Common myeloid progenitor, CD34-positive (primary cell): Measurements from ENCODE around the gene GPR26. TPM values are rescaled to one million over a fixed set of nuclear protein-coding genes. Genes with fewer than 3 reads are reported as not detected.

Experiments used
- CTCF ChIA-PET: fragments of 350-600 bp; sonication (Branson Sonifier 250); formaldehyde crosslinking; loops from one replicate; lab custom pipeline; 2021; ENCODE audit warnings: antibody characterized with exemption; lab: Charles Lee
- POLR2A ChIA-PET: fragments of 350-600 bp; sonication (Branson Sonifier 250); formaldehyde crosslinking; loops from one replicate; lab custom pipeline; 2021; ENCODE audit warnings: antibody characterized with exemption; lab: Charles Lee
- DNase-seq, 3 donors: peaks; one replicate each; pipeline versions ENCODE4 v3.0.0 to v3.0.0-alpha.2; 2013
- H3K27ac ChIP-seq, 2 experiments: 1 replicate in 1 of 2; 2 replicates in 1 of 2; pipeline ENCODE4 v1.7.0; 2013; ENCODE audit warnings: inconsistent platforms in 2 of 2, low read length in 2 of 2, mild to moderate bottlenecking in 2 of 2, low read depth in 1 of 2, moderate library complexity in 1 of 2; ENCODE audit not compliant: severe bottlenecking in 2 of 2, insufficient read depth in 1 of 2, poor library complexity in 1 of 2
- H3K27me3 ChIP-seq, 5 experiments: replicated peaks in 2 of 5; 1 replicate in 3 of 5; 2 replicates in 2 of 5; pipeline versions ENCODE4 v1.6.1 to v1.7.0; 2013; ENCODE audit warnings: low read length in 4 of 5, mild to moderate bottlenecking in 2 of 5, moderate library complexity in 2 of 5, inconsistent platforms in 1 of 5; ENCODE audit not compliant: insufficient read depth in 5 of 5, control insufficient read depth in 4 of 5
- H3K36me3 ChIP-seq, 4 experiments: 1 replicate in 2 of 4; 2 replicates in 2 of 4; pipeline versions ENCODE4 v1.6.1 to v1.7.0; 2013; ENCODE audit warnings: low read length in 3 of 4, control low read depth in 1 of 4, mild to moderate bottlenecking in 1 of 4; ENCODE audit not compliant: control insufficient read depth in 4 of 4, insufficient read depth in 4 of 4
- H3K4me1 ChIP-seq, 4 experiments: 1 replicate in 3 of 4; 2 replicates in 1 of 4; pipeline versions ENCODE4 v1.6.1 to v1.7.1; 2013; ENCODE audit warnings: low read length in 3 of 4, mild to moderate bottlenecking in 3 of 4, control low read depth in 1 of 4, inconsistent platforms in 1 of 4, moderate library complexity in 1 of 4; ENCODE audit not compliant: control insufficient read depth in 4 of 4, insufficient read depth in 4 of 4; ENCODE audit errors: control extremely low read depth in 1 of 4
- H3K4me3 ChIP-seq, 7 experiments: 1 replicate in 4 of 7; 2 replicates in 3 of 7; pipeline versions ENCODE4 v1.5.1 to v1.7.0; 2013; ENCODE audit warnings: mild to moderate bottlenecking in 7 of 7, low read length in 6 of 7, moderate library complexity in 6 of 7, inconsistent platforms in 2 of 7, low read depth in 2 of 7, control low read depth in 1 of 7; ENCODE audit not compliant: insufficient read depth in 4 of 7, control insufficient read depth in 1 of 7; ENCODE audit errors: extremely low read depth in 1 of 7
- H3K9me3 ChIP-seq, 5 experiments: 1 replicate in 4 of 5; 2 replicates in 1 of 5; pipeline versions ENCODE4 v1.6.1 to v1.7.1; 2013; ENCODE audit warnings: low read length in 4 of 5, mild to moderate bottlenecking in 2 of 5, inconsistent platforms in 1 of 5, low read depth in 1 of 5, moderate library complexity in 1 of 5; ENCODE audit not compliant: control insufficient read depth in 4 of 5, insufficient read depth in 2 of 5; ENCODE audit errors: control extremely low read depth in 1 of 5
- WGBS: methylation state at CpG from one replicate; pipeline ENCODE4 v1.1.5; 2013; ENCODE audit not compliant: insufficient coverage; 5-methylcytosine and 5-hydroxymethylcytosine counted together
- polyA plus RNA-seq: library from polyadenylated mRNA; unstranded; fragments of 120-200 nt; gene quantifications from one replicate; pipeline ENCODE4 v1.2.1, GENCODE V29; 2013

The GPR26 gene
- polyA plus RNA-seq = not detected

- ChIA-PET CTCF (no interaction called here), POLR2A (interaction anchor here (0.6 kb wide), 1 partner anchor 14 kb away, joined by 3 read pairs; no protein-coding TSS in a partner anchor)
- Histone ChIP-seq H3K27ac (no peak within 1 kb of the TSS), H3K4me1 (no peaks in the 10 kb centered on the region), H3K9me3 (peaks cover 0 to 19% (median 0%) of the 10 kb centered on the region in 5 experiments), H3K27me3 (peaks cover 0 to 75% (median 22%) of the 10 kb centered on the region in 5 experiments), H3K36me3 (no peaks in the 10 kb centered on the region), H3K4me3 (no peak within 1 kb of the TSS)
- 38% methylated on average over 90 of the region's 101 CpGs for WGBS
- peak in 1 of 3 donors; percentile 2 for DNase-seq
Observed at GRCh38 chr10:123666318-123667236, at the start of gene GPR26. TSS of gene GPR26 (plus strand) at chr10:123666355. CDS start at chr10:123666408, 53 bp downstream.

GRCh38 chr10:123618224-123618623 is 47.9 kb upstream of the GPR26 start:
- H3K4me1 ChIP-seq = no peaks in the 10 kb centered on the region
- no peak for DNase-seq
- no peak overlapping the region for H3K27ac ChIP-seq
- CTCF ChIA-PET = no interaction called here
- peaks cover 0 to 1% (median 0%) of the 10 kb centered on the region in 5 experiments for H3K27me3 ChIP-seq
- H3K9me3 ChIP-seq = no peaks in the 10 kb centered on the region
- H3K36me3 ChIP-seq = no peaks in the 10 kb centered on the region
- H3K4me3 ChIP-seq = no peak overlapping the region
- POLR2A ChIA-PET = no interaction called here

GRCh38 chr10:123619067-123619855 is 46.9 kb upstream of the GPR26 start:
- no peak for DNase-seq
- Histone ChIP-seq H3K9me3 (no peaks in the 10 kb centered on the region), H3K36me3 (no peaks in the 10 kb centered on the region), H3K27me3 (peaks cover 0 to 4% (median 0%) of the 10 kb centered on the region in 5 experiments), H3K27ac (no peak overlapping the region), H3K4me3 (no peak overlapping the region), H3K4me1 (no peaks in the 10 kb centered on the region)
- CTCF ChIA-PET = no interaction called here
- WGBS = 93% methylated on average over 3 of the region's 8 CpGs
- POLR2A ChIA-PET = interaction anchor here (0.7 kb wide), 1 partner anchor 10 kb away, joined by 3 read pairs; no protein-coding TSS in a partner anchor

- no peak overlapping the region for H3K4me3 ChIP-seq
- ChIA-PET POLR2A (no interaction called here), CTCF (no interaction called here)
- no peak for DNase-seq
- WGBS = 74% methylated on average over 7 of the region's 9 CpGs
- no peaks in the 10 kb centered on the region for H3K4me1 ChIP-seq
- H3K9me3 ChIP-seq = no peaks in the 10 kb centered on the region
- no peaks in the 10 kb centered on the region for H3K36me3 ChIP-seq
- H3K27me3 ChIP-seq = peaks cover 0 to 4% (median 0%) of the 10 kb centered on the region in 5 experiments
- no peak overlapping the region for H3K27ac ChIP-seq
Observed at GRCh38 chr10:123620621-123621020, 45.5 kb upstream of the GPR26 start.

GRCh38 chr10:123621492-123621891 is 44.7 kb upstream of the GPR26 start:
- Histone ChIP-seq H3K4me1 (no peaks in the 10 kb centered on the region), H3K36me3 (no peaks in the 10 kb centered on the region), H3K27ac (no peak overlapping the region), H3K9me3 (no peaks in the 10 kb centered on the region), H3K27me3 (peaks cover 0 to 4% (median 0%) of the 10 kb centered on the region in 5 experiments), H3K4me3 (no peak overlapping the region)
- ChIA-PET POLR2A (no interaction called here), CTCF (no interaction called here)
- WGBS = 80% methylated on average over 1 of the region's 2 CpGs
- DNase-seq = no peak

- ChIA-PET CTCF (no interaction called here), POLR2A (no interaction called here)
- Histone ChIP-seq H3K36me3 (no peaks in the 10 kb centered on the region), H3K4me1 (no peaks in the 10 kb centered on the region), H3K4me3 (no peak overlapping the region), H3K27me3 (peaks cover 0 to 4% (median 0%) of the 10 kb centered on the region in 5 experiments), H3K27ac (no peak overlapping the region), H3K9me3 (no peaks in the 10 kb centered on the region)
- DNase-seq = no peak
- 100% methylated on average over 1 of the region's 2 CpGs for WGBS
Observed at GRCh38 chr10:123621916-123622315, 44.2 kb upstream of the GPR26 start.
